ENCODE data around the gene CFAP410. TPM values are rescaled to one million over a fixed set of nuclear protein-coding genes. Genes with fewer than 3 reads are reported as not detected.

CFAP410 gene
- total and polyA plus RNA-seq, 2 of the 13 experiments (the other 11 are each of a cell fraction or from before 2014, with no cell fraction given) = 8.0 to 20.1 TPM

DNA sequence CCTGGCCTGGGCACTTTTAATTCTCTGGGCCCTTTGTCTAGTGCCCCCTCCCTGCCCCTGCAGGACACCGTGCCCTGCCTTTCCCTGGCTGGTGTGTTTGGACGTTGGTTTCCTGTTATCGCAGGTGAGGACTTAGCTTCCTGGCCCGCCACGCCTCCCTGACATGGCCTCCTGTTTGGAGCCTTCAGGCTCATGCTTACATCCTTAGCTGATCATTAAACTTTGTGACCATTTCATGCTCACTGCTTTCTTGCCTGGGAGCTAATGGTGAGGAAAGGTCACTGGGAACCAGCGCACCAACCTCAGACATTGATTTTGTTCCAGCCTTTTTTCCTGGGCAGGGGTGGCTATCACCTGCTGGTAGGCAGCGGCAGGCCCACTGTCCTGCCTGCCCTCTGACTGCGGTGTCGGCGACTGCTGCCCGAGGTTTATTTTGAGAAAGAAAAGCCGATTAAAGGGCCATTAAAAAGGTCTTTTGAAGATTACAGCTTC, 35.7 kb downstream of the CFAP410 start:
- in situ Hi-C loops (cut with HindIII; ENCODE audit: extremely low pct_ligation_motif_present, low pct_unique_long_range_greater_than_20kb) = loop anchor here (5.0 kb wide), 1 partner anchor 34 kb away; the partner anchor contains the start of gene CFAP410
- peak; percentile 84 for DNase-seq (ENCODE audit: low spot score)
- Histone ChIP-seq H3K9me3 (ENCODE audit: low read length) (no peaks in the 10 kb centered on the region), H3K27me3 (ENCODE audit: control insufficient read depth in 1 of 2, insufficient read depth in 2 of 2, low read length in 2 of 2) (no peaks in the 10 kb centered on the region), H3K4me1 (ENCODE audit: insufficient read depth, low read length) (peaks cover 56% of the 10 kb centered on the region), H3K4me2 (ENCODE audit: low read depth, low read length) (peak overlapping the region; percentile 97), H3K27ac (ENCODE audit: extremely low read length, insufficient read depth, low read length) (peak overlapping the region; percentile 87), H3K36me3 (replicated peaks in 1 of 2; ENCODE audit: control insufficient read depth in 1 of 2, insufficient read depth in 2 of 2, low read length in 2 of 2) (peaks cover 4 to 18% of the 10 kb centered on the region in 2 experiments; a peak in 3 of 5 replicates), H3K79me2 (ENCODE audit: insufficient read depth, low read length) (peaks cover 31% of the 10 kb centered on the region), H3K4me3 (replicated peaks in 1 of 3; ENCODE audit: insufficient read depth in 1 of 3, low read depth in 2 of 3, low read length in 3 of 3) (peak overlapping the region in 2 of 3 experiments; percentile 22 to 80; a peak in 4 of 6 replicates), H4K20me1 (ENCODE audit: insufficient read depth, low read length) (peaks cover 14% of the 10 kb centered on the region; the same call in 1 of the 2 replicates), H2AFZ (ENCODE audit: low read length) (no peak overlapping the region), H3K9ac (ENCODE audit: insufficient read depth, low read depth, low read length) (peak overlapping the region; percentile 53)
- ATAC-seq = peak; percentile 53
- POLR2A ChIA-PET = interaction anchor here (1.1 to 4.2 kb wide), 5 partner anchors 26 to 202 kb away, joined by 3 to 27 read pairs (median 6); partner anchors contain the start of gene CFAP410
- under 1% methylated on average over 12 of the region's 12 CpGs for whole genome bisulfite sequencing (ENCODE audit: low lambda C conversion rate)
- CTCF ChIA-PET (ENCODE audit: low intra/inter-chr PET ratio, low total read pairs) = no interaction called here
- no TSS peak for BruUV-seq (replicated peaks)
- intact Hi-C loops (cut with micrococcal nuclease; ENCODE audit: unreplicated experiment) = loop anchor here (10.0 kb wide), 1 partner anchor 181 kb away; no protein-coding TSS in a partner anchor
- FAIRE-seq = peak; percentile 95
- no peak for TF ChIP-seq SOX13 (IDR thresholded peaks at IDR 0.05)
- TF ChIP-seq SOX13 (CRISPR knock-in tag; conservative IDR thresholded peaks at IDR 0.05 in 1 of 2, IDR thresholded peaks at IDR 0.05 in 1 of 2) = peak in 1 of 2 experiments; percentile 30; a peak in 1 of 4 replicates
- no peak for TF ChIP-seq ATF7 (IDR thresholded peaks at IDR 0.05)
- TF ChIP-seq ATF7 (CRISPR knock-in tag; IDR thresholded peaks at IDR 0.05) = no peak
- no peak for TF ChIP-seq ZFYVE20 (CRISPR knock-in tag; IDR thresholded peaks at IDR 0.05; ENCODE audit: borderline replicate concordance, low read depth)
- no peak for TF ChIP-seq ZNF879 (CRISPR knock-in tag; IDR thresholded peaks at IDR 0.05)
- no peak for TF ChIP-seq ZNF776 (CRISPR knock-in tag; IDR thresholded peaks at IDR 0.05)
- peak; percentile 56; the same call in 1 of the 2 replicates for TF ChIP-seq NR2F6 (IDR thresholded peaks at IDR 0.05)
- TF ChIP-seq NR2F6 (CRISPR knock-in tag; IDR thresholded peaks at IDR 0.05) = peak; percentile 61; the same call in 1 of the 2 replicates
- TF ChIP-seq ZNF619 (CRISPR knock-in tag; IDR thresholded peaks at IDR 0.05) = no peak
- no peak for TF ChIP-seq ZNF337 (CRISPR knock-in tag; IDR thresholded peaks at IDR 0.05; ENCODE audit: borderline replicate concordance, low read depth)
- TF ChIP-seq ZZZ3 (CRISPR knock-in tag; IDR thresholded peaks at IDR 0.05; ENCODE audit: borderline replicate concordance) = no peak
- TF ChIP-seq SRY (CRISPR knock-in tag; IDR thresholded peaks at IDR 0.05) = no peak
- no peak for TF ChIP-seq BRD4 (CRISPR knock-in tag; IDR thresholded peaks at IDR 0.05)
- peak; percentile 26; the same call in 1 of the 2 replicates for TF ChIP-seq MNT (IDR thresholded peaks at IDR 0.05)
- no peak for TF ChIP-seq HNF4G (IDR thresholded peaks at IDR 0.05; ENCODE audit: borderline replicate concordance, low read depth, low read length)
- TF ChIP-seq HNF4G (CRISPR knock-in tag; IDR thresholded peaks at IDR 0.05; ENCODE audit: borderline replicate concordance, low read depth) = no peak
- TF ChIP-seq ZNF766 (CRISPR knock-in tag; IDR thresholded peaks at IDR 0.05; ENCODE audit: borderline replicate concordance) = peak; percentile 21; the same call in 1 of the 2 replicates
- no peak for TF ChIP-seq GPN1 (CRISPR knock-in tag; IDR thresholded peaks at IDR 0.05; ENCODE audit: borderline replicate concordance)
- TF ChIP-seq, protein P1, sequence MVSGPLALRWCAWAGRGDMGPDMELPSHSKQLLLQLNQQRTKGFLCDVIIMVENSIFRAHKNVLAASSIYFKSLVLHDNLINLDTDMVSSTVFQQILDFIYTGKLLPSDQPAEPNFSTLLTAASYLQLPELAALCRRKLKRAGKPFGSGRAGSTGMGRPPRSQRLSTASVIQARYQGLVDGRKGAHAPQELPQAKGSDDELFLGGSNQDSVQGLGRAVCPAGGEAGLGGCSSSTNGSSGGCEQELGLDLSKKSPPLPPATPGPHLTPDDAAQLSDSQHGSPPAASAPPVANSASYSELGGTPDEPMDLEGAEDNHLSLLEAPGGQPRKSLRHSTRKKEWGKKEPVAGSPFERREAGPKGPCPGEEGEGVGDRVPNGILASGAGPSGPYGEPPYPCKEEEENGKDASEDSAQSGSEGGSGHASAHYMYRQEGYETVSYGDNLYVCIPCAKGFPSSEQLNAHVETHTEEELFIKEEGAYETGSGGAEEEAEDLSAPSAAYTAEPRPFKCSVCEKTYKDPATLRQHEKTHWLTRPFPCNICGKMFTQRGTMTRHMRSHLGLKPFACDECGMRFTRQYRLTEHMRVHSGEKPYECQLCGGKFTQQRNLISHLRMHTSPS (CRISPR knock-in tag; IDR thresholded peaks at IDR 0.05; ENCODE audit: low read depth) = peak; percentile 78
- TF ChIP-seq, protein P2, sequence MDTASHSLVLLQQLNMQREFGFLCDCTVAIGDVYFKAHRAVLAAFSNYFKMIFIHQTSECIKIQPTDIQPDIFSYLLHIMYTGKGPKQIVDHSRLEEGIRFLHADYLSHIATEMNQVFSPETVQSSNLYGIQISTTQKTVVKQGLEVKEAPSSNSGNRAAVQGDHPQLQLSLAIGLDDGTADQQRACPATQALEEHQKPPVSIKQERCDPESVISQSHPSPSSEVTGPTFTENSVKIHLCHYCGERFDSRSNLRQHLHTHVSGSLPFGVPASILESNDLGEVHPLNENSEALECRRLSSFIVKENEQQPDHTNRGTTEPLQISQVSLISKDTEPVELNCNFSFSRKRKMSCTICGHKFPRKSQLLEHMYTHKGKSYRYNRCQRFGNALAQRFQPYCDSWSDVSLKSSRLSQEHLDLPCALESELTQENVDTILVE (CRISPR knock-in tag; IDR thresholded peaks at IDR 0.05) = no peak
- TF ChIP-seq ZNF468 (CRISPR knock-in tag; IDR thresholded peaks at IDR 0.05) = no peak
